ENCODE data around the gene SP7. TPM values are rescaled to one million over a fixed set of nuclear protein-coding genes. Genes with fewer than 3 reads are reported as not detected.

The SP7 gene
- total and polyA plus RNA-seq, 2 donors (not counting 3 experiments of a cell fraction or from before 2014, with no cell fraction given), result not detected

DNA sequence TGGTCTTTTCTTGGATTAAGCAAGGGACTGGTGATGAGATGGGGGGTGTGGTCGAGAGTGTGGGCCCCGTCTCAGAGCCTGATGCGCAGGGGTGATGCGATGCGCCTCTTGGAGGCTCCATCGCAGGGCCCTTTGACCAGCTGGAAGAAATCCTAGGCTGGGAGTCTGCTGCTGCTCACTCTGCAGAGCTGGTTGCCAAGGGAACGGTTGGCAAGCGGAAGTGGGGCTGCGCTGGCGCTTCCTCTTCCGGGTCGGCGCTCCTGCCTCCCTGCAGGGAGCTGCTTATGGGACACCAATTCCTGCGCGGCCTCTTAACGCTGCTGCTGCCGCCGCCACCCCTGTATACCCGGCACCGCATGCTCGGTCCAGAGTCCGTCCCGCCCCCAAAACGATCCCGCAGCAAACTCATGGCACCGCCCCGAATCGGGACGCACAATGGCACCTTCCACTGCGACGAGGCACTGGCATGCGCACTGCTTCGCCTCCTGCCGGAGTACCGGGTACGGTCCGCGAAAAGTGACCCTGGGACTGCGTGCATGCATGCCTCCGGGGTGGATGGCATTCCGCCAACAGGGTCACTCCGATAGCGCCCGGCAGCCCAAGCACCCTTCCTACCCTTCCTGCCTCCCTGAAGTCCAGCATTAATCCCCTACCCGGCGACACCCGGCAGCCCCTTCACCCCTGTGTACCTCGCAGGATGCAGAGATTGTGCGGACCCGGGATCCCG lies 36.5 kb downstream of the SP7 start, which contains the start of gene MYG1:
MYG1 (plus strand) TSS at position 242 of the 727 bp plus-strand sequence; CDS start at position 285, 43 bp downstream.
- H3K4me3 ChIP-seq (replicated peaks in 1 of 3; ENCODE audit: insufficient read depth in 1 of 3, low read depth in 1 of 3, low read length in 3 of 3), result peak within 1 kb of the TSS; percentile 8 to 65 (median 57)
- H3K27ac ChIP-seq (ENCODE audit: insufficient read depth, low read depth, low read length), result peak within 1 kb of the TSS; percentile 42
- peak within 1 kb of the TSS; percentile 46 for H3K9ac ChIP-seq (replicated peaks; ENCODE audit: extremely low read depth, insufficient read depth, low read length)
- peak; percentile 90 for DNase-seq (ENCODE audit: low read depth, low spot score)
- no peaks in the 10 kb centered on the region for H3K9me3 ChIP-seq (replicated peaks; ENCODE audit: control insufficient read depth, insufficient read depth, low read length)
- no peaks in the 10 kb centered on the region for H4K20me1 ChIP-seq (replicated peaks; ENCODE audit: control insufficient read depth, extremely low read depth, insufficient read depth, low read length)
- H3K4me1 ChIP-seq (ENCODE audit: control insufficient read depth, extremely low read depth, insufficient read depth, low read length), result peaks cover 35% of the 10 kb centered on the region
- no peaks in the 10 kb centered on the region for H3K27me3 ChIP-seq (ENCODE audit: control insufficient read depth in 2 of 2, insufficient read depth in 2 of 2, low read length in 2 of 2)
- no TSS peak for BruUV-seq (replicated peaks)
- peaks cover 3 to 12% of the 10 kb centered on the region in 2 experiments for H3K36me3 ChIP-seq (ENCODE audit: control insufficient read depth in 2 of 2, extremely low read depth in 1 of 2, insufficient read depth in 2 of 2, low read length in 2 of 2)
- TF ChIP-seq JUN (IDR thresholded peaks at IDR 0.05; ENCODE audit: borderline replicate concordance, insufficient read depth, insufficient read length, low read depth), result no peak
- TF ChIP-seq FOS (IDR thresholded peaks at IDR 0.05; ENCODE audit: borderline replicate concordance, insufficient read depth, low read length), result no peak
- TF ChIP-seq MYC (IDR thresholded peaks at IDR 0.05; ENCODE audit: low read depth, low read length), result no peak
- TF ChIP-seq, protein P1, sequence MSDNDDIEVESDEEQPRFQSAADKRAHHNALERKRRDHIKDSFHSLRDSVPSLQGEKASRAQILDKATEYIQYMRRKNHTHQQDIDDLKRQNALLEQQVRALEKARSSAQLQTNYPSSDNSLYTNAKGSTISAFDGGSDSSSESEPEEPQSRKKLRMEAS (IDR thresholded peaks at IDR 0.05; ENCODE audit: insufficient read depth, insufficient read length), result peak; percentile 50
- peak; percentile 88 for TF ChIP-seq POLR2AphosphoS5 (IDR thresholded peaks at IDR 0.05; ENCODE audit: insufficient read depth, low read depth, low read length)
- no peak for TF ChIP-seq GATA2 (IDR thresholded peaks at IDR 0.05; ENCODE audit: insufficient read depth, insufficient read length, low read depth, low read length)
- TF ChIP-seq EZH2 (IDR thresholded peaks at IDR 0.05; ENCODE audit: borderline replicate concordance, low read depth, low read length, severe bottlenecking), result no peak
- peak; percentile 80 for TF ChIP-seq POLR2A (IDR thresholded peaks at IDR 0.05; ENCODE audit: low read depth, low read length)
- TF ChIP-seq, protein P2, sequence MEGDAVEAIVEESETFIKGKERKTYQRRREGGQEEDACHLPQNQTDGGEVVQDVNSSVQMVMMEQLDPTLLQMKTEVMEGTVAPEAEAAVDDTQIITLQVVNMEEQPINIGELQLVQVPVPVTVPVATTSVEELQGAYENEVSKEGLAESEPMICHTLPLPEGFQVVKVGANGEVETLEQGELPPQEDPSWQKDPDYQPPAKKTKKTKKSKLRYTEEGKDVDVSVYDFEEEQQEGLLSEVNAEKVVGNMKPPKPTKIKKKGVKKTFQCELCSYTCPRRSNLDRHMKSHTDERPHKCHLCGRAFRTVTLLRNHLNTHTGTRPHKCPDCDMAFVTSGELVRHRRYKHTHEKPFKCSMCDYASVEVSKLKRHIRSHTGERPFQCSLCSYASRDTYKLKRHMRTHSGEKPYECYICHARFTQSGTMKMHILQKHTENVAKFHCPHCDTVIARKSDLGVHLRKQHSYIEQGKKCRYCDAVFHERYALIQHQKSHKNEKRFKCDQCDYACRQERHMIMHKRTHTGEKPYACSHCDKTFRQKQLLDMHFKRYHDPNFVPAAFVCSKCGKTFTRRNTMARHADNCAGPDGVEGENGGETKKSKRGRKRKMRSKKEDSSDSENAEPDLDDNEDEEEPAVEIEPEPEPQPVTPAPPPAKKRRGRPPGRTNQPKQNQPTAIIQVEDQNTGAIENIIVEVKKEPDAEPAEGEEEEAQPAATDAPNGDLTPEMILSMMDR (IDR thresholded peaks at IDR 0.05; ENCODE audit: extremely low read depth in 1 of 2, insufficient read depth in 1 of 2, low read depth in 1 of 2, low read length in 2 of 2), result peak in 1 of 2 donors; percentile 37
- CTCF ChIA-PET, result interaction anchor here (0.7 to 5.1 kb wide), 10 partner anchors 9 to 209 kb away, joined by 3 to 49 read pairs (median 5); partner anchors contain the start of gene AAAS
- intact Hi-C loops (cut with micrococcal nuclease), result loop anchor here (1.0 kb wide), 1 partner anchor 22 kb away; the partner anchor contains the start of gene AAAS
- POLR2A ChIA-PET, result interaction anchor here (0.7 to 1.0 kb wide), 2 partner anchors 9 to 57 kb away, joined by 4 to 5 read pairs; no protein-coding TSS in a partner anchor
- H2AFZ ChIP-seq (ENCODE audit: low read depth, low read length), result peak within 1 kb of the TSS; percentile 0
- dilution Hi-C loops (cut with MboI; ENCODE audit: extremely low pct_ligation_motif_present, low sequenced_read_pairs), result no loop called here
- peak within 1 kb of the TSS; percentile 72 for H3K4me2 ChIP-seq (ENCODE audit: insufficient read depth, low read length)
- H3K79me2 ChIP-seq (ENCODE audit: control insufficient read depth, insufficient read depth, low read length), result peaks cover 32% of the 10 kb centered on the region
- peak; percentile 98 for FAIRE-seq
- H3K9me1 ChIP-seq (replicated peaks; ENCODE audit: control insufficient read depth, extremely low read depth, insufficient read depth, low read length), result no peaks in the 10 kb centered on the region

Measured in endothelial cell of umbilical vein (primary cell).